ENCODE measurements around the gene SLC35F4. TPM values are rescaled to one million over a fixed set of nuclear protein-coding genes. Genes with fewer than 3 reads are reported as not detected.

SLC35F4 gene
- total RNA-seq, 2 experiments from 2014 or later = not detected

DNA sequence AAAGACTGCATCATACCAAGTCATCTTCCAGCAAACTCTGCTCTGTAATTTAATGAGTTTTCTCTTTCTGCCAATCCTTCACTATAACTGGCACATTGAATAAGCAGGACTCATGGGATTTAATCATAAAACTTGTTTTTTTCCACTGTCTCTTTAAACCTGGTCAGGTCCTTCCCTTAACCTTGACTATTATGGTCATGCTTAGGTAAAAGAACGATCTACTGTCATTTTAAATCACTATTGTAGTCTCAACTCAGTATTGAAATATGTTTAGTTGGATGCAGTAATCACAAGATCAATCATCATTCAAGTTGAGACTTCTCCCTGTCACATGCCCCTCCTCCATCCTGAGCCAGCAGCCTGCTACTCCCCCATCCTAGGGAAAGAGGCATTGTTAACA, 56.1 kb downstream of the SLC35F4 start:
- Histone ChIP-seq H3K4me3 (ENCODE audit: low read length) (no peak overlapping the region), H3K27me3 (ENCODE audit: control insufficient read depth in 1 of 2, insufficient read depth in 2 of 2, low read length in 2 of 2) (no peaks in the 10 kb centered on the region), H3K4me1 (ENCODE audit: insufficient read depth, low read length) (no peaks in the 10 kb centered on the region), H3K27ac (ENCODE audit: low read depth in 1 of 2, low read length in 2 of 2) (no peak overlapping the region), H3K36me3 (ENCODE audit: insufficient read depth, low read length) (no peaks in the 10 kb centered on the region), H3K9me3 (ENCODE audit: control insufficient read depth in 1 of 2, insufficient read depth in 1 of 2, low read length in 2 of 2) (no peaks in the 10 kb centered on the region)
- POLR2A ChIA-PET = no interaction called here
- CTCF ChIA-PET = no interaction called here
- Mint-ChIP-seq H3K36me3 (ENCODE audit: low read depth) (no peaks in the 10 kb centered on the region), H3K9me3 (no peaks in the 10 kb centered on the region), H3K27ac (no peak overlapping the region), H3K4me1 (ENCODE audit: low read depth) (no peaks in the 10 kb centered on the region), H3K4me3 (no peak overlapping the region), H3K27me3 (no peaks in the 10 kb centered on the region)
- intact Hi-C loops (cut with DNase I, micrococcal nuclease) = no loop called here
- TF ChIP-seq, protein P1, sequence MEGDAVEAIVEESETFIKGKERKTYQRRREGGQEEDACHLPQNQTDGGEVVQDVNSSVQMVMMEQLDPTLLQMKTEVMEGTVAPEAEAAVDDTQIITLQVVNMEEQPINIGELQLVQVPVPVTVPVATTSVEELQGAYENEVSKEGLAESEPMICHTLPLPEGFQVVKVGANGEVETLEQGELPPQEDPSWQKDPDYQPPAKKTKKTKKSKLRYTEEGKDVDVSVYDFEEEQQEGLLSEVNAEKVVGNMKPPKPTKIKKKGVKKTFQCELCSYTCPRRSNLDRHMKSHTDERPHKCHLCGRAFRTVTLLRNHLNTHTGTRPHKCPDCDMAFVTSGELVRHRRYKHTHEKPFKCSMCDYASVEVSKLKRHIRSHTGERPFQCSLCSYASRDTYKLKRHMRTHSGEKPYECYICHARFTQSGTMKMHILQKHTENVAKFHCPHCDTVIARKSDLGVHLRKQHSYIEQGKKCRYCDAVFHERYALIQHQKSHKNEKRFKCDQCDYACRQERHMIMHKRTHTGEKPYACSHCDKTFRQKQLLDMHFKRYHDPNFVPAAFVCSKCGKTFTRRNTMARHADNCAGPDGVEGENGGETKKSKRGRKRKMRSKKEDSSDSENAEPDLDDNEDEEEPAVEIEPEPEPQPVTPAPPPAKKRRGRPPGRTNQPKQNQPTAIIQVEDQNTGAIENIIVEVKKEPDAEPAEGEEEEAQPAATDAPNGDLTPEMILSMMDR (IDR thresholded peaks at IDR 0.05) = no peak
- no peak for ATAC-seq (ENCODE audit: poor library complexity)
- no peak for DNase-seq

DNA sequence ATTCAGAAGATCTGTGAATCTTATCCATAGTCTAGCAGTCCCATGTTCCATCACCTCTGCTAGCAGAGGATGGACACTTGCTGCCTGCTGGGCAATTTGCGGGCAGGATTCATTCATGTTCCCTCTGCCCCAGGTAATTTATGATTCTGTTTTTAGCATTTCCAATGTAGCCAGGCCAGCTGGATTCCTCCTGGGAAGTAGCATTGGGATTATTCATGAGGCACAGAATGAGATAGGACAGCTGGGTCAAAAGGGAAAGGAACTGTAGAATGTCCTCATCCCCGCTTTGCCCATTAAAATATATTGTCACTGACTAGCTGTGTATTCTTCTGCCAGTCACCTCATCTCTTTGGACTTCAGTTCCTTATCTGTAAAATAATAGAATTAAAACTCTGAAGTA, 68.7 kb downstream of the SLC35F4 start:
- DNase-seq (no peak), ATAC-seq (ENCODE audit: poor library complexity) (no peak)
- no peaks in the 10 kb centered on the region for H3K36me3 Mint-ChIP-seq (ENCODE audit: low read depth)
- H3K4me1 Mint-ChIP-seq (ENCODE audit: low read depth) = no peaks in the 10 kb centered on the region
- intact Hi-C loops (cut with DNase I, micrococcal nuclease) = no loop called here
- H3K27me3 ChIP-seq (ENCODE audit: control insufficient read depth in 1 of 2, insufficient read depth in 2 of 2, low read length in 2 of 2) = no peaks in the 10 kb centered on the region
- H3K4me3 ChIP-seq (ENCODE audit: low read length) = no peak overlapping the region
- ChIA-PET POLR2A (no interaction called here), CTCF (no interaction called here)
- H3K9me3 ChIP-seq (ENCODE audit: control insufficient read depth in 1 of 2, insufficient read depth in 1 of 2, low read length in 2 of 2) = peaks cover 0 to 13% of the 10 kb centered on the region in 2 experiments
- H3K9me3 Mint-ChIP-seq = no peaks in the 10 kb centered on the region
- H3K27ac Mint-ChIP-seq = no peak overlapping the region
- TF ChIP-seq, protein P1 (IDR thresholded peaks at IDR 0.05) = no peak
- no peak overlapping the region for H3K27ac ChIP-seq (ENCODE audit: low read depth in 1 of 2, low read length in 2 of 2)
- H3K4me3 Mint-ChIP-seq = no peak overlapping the region
- no peaks in the 10 kb centered on the region for H3K4me1 ChIP-seq (ENCODE audit: insufficient read depth, low read length)
- H3K27me3 Mint-ChIP-seq = no peaks in the 10 kb centered on the region
- H3K36me3 ChIP-seq (ENCODE audit: insufficient read depth, low read length) = no peaks in the 10 kb centered on the region

DNA sequence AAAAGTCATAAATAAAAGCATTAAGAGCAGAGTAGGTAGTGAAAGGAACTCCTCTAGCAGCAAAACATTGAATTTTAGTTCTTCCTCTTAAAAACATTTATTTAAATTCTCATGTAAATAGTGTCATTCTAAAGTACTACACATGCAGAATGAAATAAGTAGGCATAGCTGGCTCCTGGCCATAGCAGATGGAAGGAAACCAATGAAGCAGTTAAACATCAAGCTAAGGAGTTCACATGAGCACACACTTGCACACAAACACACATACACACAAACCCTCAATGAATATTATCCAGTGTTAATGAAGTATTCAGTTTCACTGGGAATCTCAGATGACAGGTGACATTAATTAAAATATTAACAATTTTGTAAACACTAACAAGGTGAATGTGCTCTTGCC, 69.3 kb downstream of the SLC35F4 start:
- CTCF ChIA-PET = no interaction called here
- Mint-ChIP-seq H3K4me1 (ENCODE audit: low read depth) (no peaks in the 10 kb centered on the region), H3K9me3 (no peaks in the 10 kb centered on the region), H3K27me3 (no peaks in the 10 kb centered on the region), H3K36me3 (ENCODE audit: low read depth) (no peaks in the 10 kb centered on the region), H3K4me3 (no peak overlapping the region), H3K27ac (no peak overlapping the region)
- no peak for ATAC-seq (ENCODE audit: poor library complexity)
- Histone ChIP-seq H3K27ac (ENCODE audit: low read depth in 1 of 2, low read length in 2 of 2) (no peak overlapping the region), H3K4me1 (ENCODE audit: insufficient read depth, low read length) (no peaks in the 10 kb centered on the region), H3K4me3 (ENCODE audit: low read length) (no peak overlapping the region), H3K27me3 (ENCODE audit: control insufficient read depth in 1 of 2, insufficient read depth in 2 of 2, low read length in 2 of 2) (no peaks in the 10 kb centered on the region), H3K36me3 (ENCODE audit: insufficient read depth, low read length) (no peaks in the 10 kb centered on the region), H3K9me3 (ENCODE audit: control insufficient read depth in 1 of 2, insufficient read depth in 1 of 2, low read length in 2 of 2) (peaks cover 0 to 13% of the 10 kb centered on the region in 2 experiments)
- no peak for DNase-seq
- TF ChIP-seq, protein P1 (IDR thresholded peaks at IDR 0.05) = no peak
- intact Hi-C loops (cut with DNase I, micrococcal nuclease) = no loop called here
- POLR2A ChIA-PET = no interaction called here
